ENCODE measurements around the gene HADH. TPM values are rescaled to one million over a fixed set of nuclear protein-coding genes. Genes with fewer than 3 reads are reported as not detected.

The HADH gene
- total RNA-seq, 1 donor from 2014 or later, result 22.8 TPM

- Mint-ChIP-seq H3K9me3 (no peaks in the 10 kb centered on the region), H3K27ac (peak overlapping the region; percentile 80), H3K4me3 (peak overlapping the region; percentile 94), H3K27me3 (no peaks in the 10 kb centered on the region), H3K4me1 (peaks cover 40% of the 10 kb centered on the region), H3K36me3 (ENCODE audit: low read depth) (peaks cover 2% of the 10 kb centered on the region)
- ChIA-PET POLR2A (interaction anchor here (0.9 to 3.1 kb wide), 2 partner anchors 58 to 636 kb away, joined by 3 to 13 read pairs; partner anchors contain the start of gene CYP2U1), CTCF (no interaction called here)
- no peak for TF ChIP-seq CTCF (IDR thresholded peaks at IDR 0.05)
- DNase-seq, result no peak
- peak; percentile 1 for ATAC-seq (ENCODE audit: low read depth)
- intact Hi-C loops (cut with micrococcal nuclease), result loop anchor here (1.0 to 10.0 kb wide), 11 partner anchors 37 to 1826 kb away; partner anchors contain the start of genes AIMP1, CYP2U1, GAR1 and MCUB
Observed at GRCh38 chr4:107989162-107989536, 540 bp upstream of the HADH start.

- no peak for DNase-seq
- Mint-ChIP-seq H3K27ac (peak overlapping the region; percentile 18), H3K4me3 (no peak overlapping the region), H3K27me3 (no peaks in the 10 kb centered on the region), H3K4me1 (peaks cover 56% of the 10 kb centered on the region), H3K36me3 (ENCODE audit: low read depth) (peaks cover 10% of the 10 kb centered on the region), H3K9me3 (no peaks in the 10 kb centered on the region)
- ChIA-PET CTCF (interaction anchor here (0.9 to 1.4 kb wide), 2 partner anchors 19 to 581 kb away, joined by 3 read pairs; no protein-coding TSS in a partner anchor), POLR2A (interaction anchor here (1.3 kb wide), 1 partner anchor 629 kb away, joined by 3 read pairs; the partner anchor contains the start of gene RPL34)
- intact Hi-C loops (cut with micrococcal nuclease), result no loop called here
- no peak for ATAC-seq (ENCODE audit: low read depth)
- no peak for TF ChIP-seq CTCF (IDR thresholded peaks at IDR 0.05)
Observed at GRCh38 chr4:107991945-107992630, 2.4 kb downstream of the HADH start.

- ATAC-seq (ENCODE audit: low read depth), result no peak
- POLR2A ChIA-PET, result no interaction called here
- CTCF ChIA-PET, result interaction anchor here (1.1 to 1.5 kb wide), 3 partner anchors 19 to 62 kb away, joined by 3 to 4 read pairs (median 4); partner anchors contain the start of gene CYP2U1
- Mint-ChIP-seq H3K27me3 (no peaks in the 10 kb centered on the region), H3K27ac (peak overlapping the region; percentile 71), H3K36me3 (ENCODE audit: low read depth) (peaks cover 18% of the 10 kb centered on the region), H3K4me3 (peak overlapping the region; percentile 46), H3K9me3 (no peaks in the 10 kb centered on the region), H3K4me1 (peaks cover 56% of the 10 kb centered on the region)
- no peak for DNase-seq
- TF ChIP-seq CTCF (IDR thresholded peaks at IDR 0.05), result no peak
- intact Hi-C loops (cut with micrococcal nuclease), result no loop called here
Observed at GRCh38 chr4:107993969-107994368, 4.3 kb downstream of the HADH start.

- CTCF ChIA-PET, result no interaction called here
- Mint-ChIP-seq H3K27ac (no peak overlapping the region), H3K27me3 (no peaks in the 10 kb centered on the region), H3K9me3 (no peaks in the 10 kb centered on the region), H3K4me1 (peaks cover 50% of the 10 kb centered on the region), H3K36me3 (ENCODE audit: low read depth) (peaks cover 17% of the 10 kb centered on the region), H3K4me3 (no peak overlapping the region)
- TF ChIP-seq CTCF (IDR thresholded peaks at IDR 0.05), result no peak
- intact Hi-C loops (cut with micrococcal nuclease), result no loop called here
- POLR2A ChIA-PET, result no interaction called here
- no peak for DNase-seq
- no peak for ATAC-seq (ENCODE audit: low read depth)
Observed at GRCh38 chr4:107994894-107995293, 5.2 kb downstream of the HADH start.

GRCh38 chr4:107996949-107997788 lies 7.5 kb downstream of the HADH start:
- Mint-ChIP-seq H3K4me3 (no peak overlapping the region), H3K27ac (no peak overlapping the region), H3K4me1 (peaks cover 35% of the 10 kb centered on the region), H3K27me3 (no peaks in the 10 kb centered on the region), H3K36me3 (ENCODE audit: low read depth) (peaks cover 22% of the 10 kb centered on the region), H3K9me3 (no peaks in the 10 kb centered on the region)
- POLR2A ChIA-PET, result interaction anchor here (0.7 kb wide), 1 partner anchor 543 kb away, joined by 4 read pairs; no protein-coding TSS in a partner anchor
- DNase-seq (no peak), ATAC-seq (ENCODE audit: low read depth) (no peak)
- TF ChIP-seq CTCF (IDR thresholded peaks at IDR 0.05), result no peak
- CTCF ChIA-PET, result no interaction called here
- intact Hi-C loops (cut with micrococcal nuclease), result no loop called here

All from activated B cell treated with CpG ODN at 0.5 μM for 24 hours (primary cell).